ENCODE measurements around the gene VIPR2. TPM values are rescaled to one million over a fixed set of nuclear protein-coding genes. Genes with fewer than 3 reads are reported as not detected.

Gene VIPR2
- total RNA-seq, 4 donors from 2014 or later, result 0.59 to 0.64 (median 0.60) TPM; not detected in 1

- DNase-seq (ENCODE audit: low spot score in 2 of 2), result peak; percentile 38 to 61
- WGBS, result 78% methylated on average over 13 of the region's 13 CpGs
- no peak overlapping the region for H3K27ac ChIP-seq
- peaks cover 27% of the 10 kb centered on the region for H3K27me3 ChIP-seq
- H3K9me3 ChIP-seq, result no peaks in the 10 kb centered on the region
- H3K4me3 ChIP-seq, result no peak overlapping the region
- no peaks in the 10 kb centered on the region for H3K36me3 ChIP-seq
- no peaks in the 10 kb centered on the region for H3K4me1 ChIP-seq
- TF ChIP-seq POLR2AphosphoS5 (IDR thresholded peaks at IDR 0.05) (no peak), POLR2A (IDR thresholded peaks at IDR 0.05) (no peak), EP300 (IDR thresholded peaks at IDR 0.05) (no peak), CTCF (IDR thresholded peaks at IDR 0.05) (no peak)
Measured at GRCh38 chr7:159105832-159106811, 38.5 kb downstream of the VIPR2 start.

GRCh38 chr7:159105066-159105780 is 39.4 kb downstream of the VIPR2 start:
- H3K9me3 ChIP-seq, result no peaks in the 10 kb centered on the region
- H3K4me3 ChIP-seq, result no peak overlapping the region
- H3K36me3 ChIP-seq, result no peaks in the 10 kb centered on the region
- H3K4me1 ChIP-seq, result no peaks in the 10 kb centered on the region
- H3K27me3 ChIP-seq, result peaks cover 27% of the 10 kb centered on the region
- no peak for TF ChIP-seq EP300 (IDR thresholded peaks at IDR 0.05)
- TF ChIP-seq CTCF (IDR thresholded peaks at IDR 0.05), result no peak
- TF ChIP-seq POLR2A (IDR thresholded peaks at IDR 0.05), result no peak
- TF ChIP-seq POLR2AphosphoS5 (IDR thresholded peaks at IDR 0.05), result no peak
- WGBS, result 95% methylated on average over 13 of the region's 14 CpGs
- H3K27ac ChIP-seq, result no peak overlapping the region
- DNase-seq (ENCODE audit: low spot score in 2 of 2), result peak; percentile 53

GRCh38 chr7:159104188-159104920 is 40.3 kb downstream of the VIPR2 start:
- Histone ChIP-seq H3K27ac (no peak overlapping the region), H3K4me3 (no peak overlapping the region), H3K27me3 (peaks cover 23% of the 10 kb centered on the region), H3K36me3 (no peaks in the 10 kb centered on the region), H3K4me1 (no peaks in the 10 kb centered on the region), H3K9me3 (no peaks in the 10 kb centered on the region)
- DNase-seq (ENCODE audit: low spot score in 2 of 2), result peak; percentile 44 to 73
- TF ChIP-seq CTCF (IDR thresholded peaks at IDR 0.05) (no peak), EP300 (IDR thresholded peaks at IDR 0.05) (no peak), POLR2AphosphoS5 (IDR thresholded peaks at IDR 0.05) (no peak)
- 75% methylated on average over 15 of the region's 19 CpGs for WGBS

GRCh38 chr7:159103382-159104187 is 41.1 kb downstream of the VIPR2 start:
- H3K4me1 ChIP-seq, result no peaks in the 10 kb centered on the region
- DNase-seq (ENCODE audit: low spot score in 2 of 2), result peak; percentile 20 to 57
- peaks cover 20% of the 10 kb centered on the region for H3K27me3 ChIP-seq
- no peak for TF ChIP-seq POLR2A (IDR thresholded peaks at IDR 0.05)
- TF ChIP-seq POLR2AphosphoS5 (IDR thresholded peaks at IDR 0.05), result no peak
- no peak for TF ChIP-seq CTCF (IDR thresholded peaks at IDR 0.05)
- no peak for TF ChIP-seq EP300 (IDR thresholded peaks at IDR 0.05)
- no peaks in the 10 kb centered on the region for H3K36me3 ChIP-seq
- no peaks in the 10 kb centered on the region for H3K9me3 ChIP-seq
- WGBS, result 89% methylated on average over 21 of the region's 21 CpGs
- H3K27ac ChIP-seq, result no peak overlapping the region
- no peak overlapping the region for H3K4me3 ChIP-seq

Data from suprapubic skin (tissue), 4 donors.